Activated CD8-positive, alpha-beta T cell treated with anti-CD3 and anti-CD28 coated beads, Interleukin-2, amount 10 ng/mL, durations not matched to agents 7 days and 5 days (primary cell): Measurements from ENCODE around the gene GPR35. TPM values are rescaled to one million over a fixed set of nuclear protein-coding genes. Genes with fewer than 3 reads are reported as not detected.
A peak's percentile ranks its signal among the peaks of the same experiment; 100 is the strongest.

ENCODE experiments used
- ATAC-seq: fragments of 150-1000 bp; cut with Tn5 transposase; one replicate; pipeline ENCODE4 v1.10.0; 2021; ENCODE audit warnings: moderate library complexity
- CTCF ChIA-PET: fragments of 350-600 bp; sonication (Branson Sonifier 250); formaldehyde crosslinking; loops from one replicate; lab custom pipeline; 2021; ENCODE audit warnings: antibody characterized with exemption; lab: Charles Lee
- POLR2A ChIA-PET: fragments of 350-600 bp; sonication (Branson Sonifier 250); formaldehyde crosslinking; loops from one replicate; lab custom pipeline; 2021; ENCODE audit warnings: antibody characterized with exemption; lab: Charles Lee
- DNase-seq: peaks from one replicate; pipeline ENCODE4 v3.0.0-alpha.2; 2020
- H3K27ac Mint-ChIP-seq: one replicate; pipeline ENCODE4 v1.8.0; 2021; ENCODE audit warnings: mild to moderate bottlenecking, mixed read lengths
- H3K27me3 Mint-ChIP-seq: one replicate; pipeline ENCODE4 v1.8.0; 2021; ENCODE audit warnings: low read depth, mixed read lengths
- H3K36me3 Mint-ChIP-seq: one replicate; pipeline ENCODE4 v1.8.0; 2021; ENCODE audit warnings: low read depth, mixed read lengths
- H3K4me1 Mint-ChIP-seq: one replicate; pipeline ENCODE4 v1.8.0; 2021; ENCODE audit warnings: low read depth, mixed read lengths
- H3K4me3 Mint-ChIP-seq: one replicate; pipeline ENCODE4 v1.8.0; 2021; ENCODE audit warnings: mild to moderate bottlenecking, mixed read lengths
- H3K9me3 Mint-ChIP-seq: one replicate; pipeline ENCODE4 v1.8.0; 2022; ENCODE audit warnings: mixed read lengths; ENCODE audit not compliant: insufficient read depth
- total RNA-seq, 2 experiments: library from RNA; stranded (reverse); gene quantifications; one replicate each; pipeline ENCODE4 v1.2.3, GENCODE V29; 2021

The GPR35 gene, protein sequence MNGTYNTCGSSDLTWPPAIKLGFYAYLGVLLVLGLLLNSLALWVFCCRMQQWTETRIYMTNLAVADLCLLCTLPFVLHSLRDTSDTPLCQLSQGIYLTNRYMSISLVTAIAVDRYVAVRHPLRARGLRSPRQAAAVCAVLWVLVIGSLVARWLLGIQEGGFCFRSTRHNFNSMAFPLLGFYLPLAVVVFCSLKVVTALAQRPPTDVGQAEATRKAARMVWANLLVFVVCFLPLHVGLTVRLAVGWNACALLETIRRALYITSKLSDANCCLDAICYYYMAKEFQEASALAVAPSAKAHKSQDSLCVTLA
- total RNA-seq = 10 to 100 TPM; 21.6 to 23.8 TPM

DNA sequence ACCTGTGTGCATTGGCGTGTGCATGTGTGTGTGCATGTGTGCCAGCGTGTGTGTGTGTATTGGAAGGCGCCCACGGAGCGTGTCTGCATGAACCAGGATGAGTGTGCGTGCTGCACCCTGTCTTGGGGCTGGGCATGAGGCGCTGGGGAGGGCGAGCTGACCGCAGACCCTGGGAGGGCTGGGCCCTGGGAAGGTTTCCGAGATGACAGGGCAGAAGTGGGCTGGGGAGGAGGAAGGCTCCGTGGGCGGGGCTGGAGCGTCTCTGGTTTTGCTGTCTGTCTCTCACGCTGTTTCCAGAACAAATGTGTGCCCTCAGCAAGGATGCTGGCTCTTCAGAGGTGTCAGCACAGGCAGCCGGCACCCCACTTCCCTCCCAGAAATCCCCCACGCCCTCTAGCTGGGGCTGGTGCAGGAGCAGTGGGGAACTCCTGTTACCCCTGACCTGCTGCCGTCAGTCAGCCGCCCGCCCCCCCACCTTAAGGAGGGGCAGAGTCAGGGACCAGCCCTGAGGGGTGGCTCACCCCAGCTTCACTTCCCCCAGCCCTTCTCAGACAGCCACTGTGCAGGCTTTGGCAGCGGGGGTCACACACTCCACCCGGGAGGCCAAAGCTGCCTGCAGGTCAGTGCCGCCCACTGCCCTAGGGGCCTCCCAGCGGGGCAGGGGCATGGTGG, at the start of gene GPR35:
TSS of gene GPR35 (plus strand) at position 531 of the 672 bp plus-strand sequence. CDS start 4,473 bp downstream, outside the sequence.
- Mint-ChIP-seq H3K27me3 (no peaks in the 10 kb centered on the region), H3K9me3 (no peaks in the 10 kb centered on the region), H3K36me3 (peaks cover 29% of the 10 kb centered on the region), H3K4me3 (peak within 1 kb of the TSS; percentile 78), H3K4me1 (peaks cover 73% of the 10 kb centered on the region), H3K27ac (peak within 1 kb of the TSS; percentile 95)
- peak; percentile 60 for ATAC-seq
- ChIA-PET CTCF (interaction anchor here (1.0 to 1.9 kb wide), 4 partner anchors 12 to 59 kb away, joined by 4 to 12 read pairs (median 4); no protein-coding TSS in a partner anchor), POLR2A (interaction anchor here (0.7 to 1.5 kb wide), 4 partner anchors 12 to 477 kb away, joined by 3 to 9 read pairs (median 5); partner anchors contain the start of genes CAPN10, MTERF4 and RNPEPL1)
- DNase-seq = peak; percentile 89

DNA sequence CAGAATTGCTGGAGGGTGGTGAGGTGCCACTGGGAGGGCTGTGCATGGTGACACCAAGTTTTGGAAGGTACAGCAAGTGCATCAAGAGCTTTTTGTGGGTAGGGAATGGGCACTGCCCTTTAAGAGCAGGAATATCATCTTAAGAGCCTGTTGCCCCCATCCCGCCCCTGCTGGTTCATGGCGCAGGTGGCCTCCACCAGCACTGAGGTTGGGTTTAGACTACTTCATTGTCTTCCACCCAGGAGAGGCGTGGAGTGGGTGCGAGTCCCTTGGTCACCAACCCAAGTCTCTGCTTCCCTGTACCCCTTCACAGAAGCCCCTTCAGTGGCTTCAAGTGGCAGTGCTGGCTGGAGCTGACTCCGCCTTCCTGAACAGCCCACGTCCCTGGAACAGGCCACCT, 49.2 kb upstream of the GPR35 start:
- peaks cover 37% of the 10 kb centered on the region for H3K36me3 Mint-ChIP-seq
- H3K4me3 Mint-ChIP-seq = no peak overlapping the region
- DNase-seq (no peak), ATAC-seq (no peak)
- H3K4me1 Mint-ChIP-seq = peaks cover 30% of the 10 kb centered on the region
- H3K9me3 Mint-ChIP-seq = no peaks in the 10 kb centered on the region
- ChIA-PET POLR2A (no interaction called here), CTCF (interaction anchor here (0.6 kb wide), 1 partner anchor 43 kb away, joined by 3 read pairs; no protein-coding TSS in a partner anchor)
- H3K27ac Mint-ChIP-seq = no peak overlapping the region
- no peaks in the 10 kb centered on the region for H3K27me3 Mint-ChIP-seq

DNA sequence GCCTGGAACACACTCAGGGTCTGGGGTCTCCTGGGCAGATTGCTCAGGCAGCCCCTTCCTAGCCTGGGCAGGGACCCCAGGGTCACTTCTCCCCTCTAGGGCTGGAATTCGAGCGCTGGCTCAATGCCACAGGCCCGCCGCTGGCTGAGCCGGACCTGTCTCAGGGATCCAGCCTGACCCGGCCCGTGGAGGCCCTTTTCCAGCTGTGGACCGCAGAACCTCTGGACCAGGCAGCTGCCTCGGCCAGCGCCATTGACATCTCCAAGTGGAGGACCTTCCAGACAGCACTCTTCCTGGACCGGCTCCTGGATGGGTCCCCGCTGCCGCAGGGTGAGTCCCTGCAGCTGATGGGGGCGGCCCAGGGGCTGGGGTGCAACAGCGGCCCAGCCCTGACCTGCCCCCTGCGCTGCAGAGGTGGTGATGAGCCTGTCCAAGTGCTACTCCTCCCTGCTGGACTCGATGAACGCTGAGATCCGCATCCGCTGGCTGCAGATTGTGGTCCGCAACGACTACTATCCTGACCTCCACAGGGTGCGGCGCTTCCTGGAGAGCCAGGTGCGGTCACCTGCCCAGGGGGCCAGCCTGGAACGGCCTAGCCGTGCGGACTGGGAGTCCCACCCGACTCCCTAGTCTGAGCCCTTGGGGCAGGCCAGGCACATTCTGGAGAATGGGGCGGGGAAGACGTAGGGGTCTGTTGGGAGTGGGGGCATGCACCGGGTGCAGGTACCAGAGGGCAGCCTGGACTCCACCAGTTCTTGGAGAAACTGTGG, 48.7 kb upstream of the GPR35 start:
- Mint-ChIP-seq H3K4me3 (no peak overlapping the region), H3K36me3 (peaks cover 37% of the 10 kb centered on the region), H3K27me3 (no peaks in the 10 kb centered on the region), H3K4me1 (peaks cover 25% of the 10 kb centered on the region), H3K9me3 (no peaks in the 10 kb centered on the region), H3K27ac (no peak overlapping the region)
- no peak for DNase-seq
- no peak for ATAC-seq
- ChIA-PET POLR2A (interaction anchor here (1.0 kb wide), 1 partner anchor 8 kb away, joined by 3 read pairs; the partner anchor contains the start of gene RNPEPL1), CTCF (interaction anchor here (1.2 kb wide), 1 partner anchor 10 kb away, joined by 6 read pairs; no protein-coding TSS in a partner anchor)

DNA sequence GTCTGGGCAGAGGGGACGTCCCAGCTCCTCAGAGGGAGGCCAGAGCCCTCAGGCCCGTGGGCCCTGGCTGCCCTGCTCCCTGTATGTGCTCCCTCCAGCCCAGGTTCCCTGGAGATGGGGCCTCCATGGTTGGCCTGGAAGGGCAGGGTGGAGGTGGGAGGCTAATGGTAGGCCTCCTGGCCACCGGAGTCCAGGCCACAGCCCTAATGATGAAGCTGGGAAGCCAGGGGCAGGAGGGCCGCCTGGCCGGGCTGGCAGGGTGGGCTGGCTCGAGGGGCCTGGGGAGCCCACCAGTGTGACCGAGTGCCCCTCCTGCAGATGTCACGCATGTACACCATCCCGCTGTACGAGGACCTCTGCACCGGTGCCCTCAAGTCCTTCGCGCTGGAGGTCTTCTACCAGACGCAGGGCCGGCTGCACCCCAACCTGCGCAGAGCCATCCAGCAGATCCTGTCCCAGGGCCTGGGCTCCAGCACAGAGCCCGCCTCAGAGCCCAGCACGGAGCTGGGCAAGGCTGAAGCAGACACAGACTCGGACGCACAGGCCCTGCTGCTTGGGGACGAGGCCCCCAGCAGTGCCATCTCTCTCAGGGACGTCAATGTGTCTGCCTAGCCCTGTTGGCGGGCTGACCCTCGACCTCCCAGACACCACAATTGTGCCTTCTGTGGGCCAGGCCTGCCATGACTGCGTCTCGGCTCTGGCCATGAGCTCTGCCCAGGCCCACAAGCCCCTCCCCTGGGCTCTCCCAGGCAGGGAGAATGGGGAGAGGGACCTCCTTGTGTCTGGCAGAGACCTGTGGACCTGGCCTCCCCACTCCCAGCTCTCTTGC, 47.8 kb upstream of the GPR35 start:
- ChIA-PET CTCF (interaction anchor here (1.2 kb wide), 1 partner anchor 11 kb away, joined by 6 read pairs; no protein-coding TSS in a partner anchor), POLR2A (interaction anchor here (0.6 to 1.0 kb wide), 3 partner anchors 9 to 35 kb away, joined by 3 to 6 read pairs (median 3); partner anchors contain the start of gene RNPEPL1)
- no peaks in the 10 kb centered on the region for H3K27me3 Mint-ChIP-seq
- DNase-seq = no peak
- H3K9me3 Mint-ChIP-seq = no peaks in the 10 kb centered on the region
- H3K27ac Mint-ChIP-seq = no peak overlapping the region
- no peak overlapping the region for H3K4me3 Mint-ChIP-seq
- H3K4me1 Mint-ChIP-seq = peaks cover 26% of the 10 kb centered on the region
- ATAC-seq = no peak
- peaks cover 42% of the 10 kb centered on the region for H3K36me3 Mint-ChIP-seq

DNA sequence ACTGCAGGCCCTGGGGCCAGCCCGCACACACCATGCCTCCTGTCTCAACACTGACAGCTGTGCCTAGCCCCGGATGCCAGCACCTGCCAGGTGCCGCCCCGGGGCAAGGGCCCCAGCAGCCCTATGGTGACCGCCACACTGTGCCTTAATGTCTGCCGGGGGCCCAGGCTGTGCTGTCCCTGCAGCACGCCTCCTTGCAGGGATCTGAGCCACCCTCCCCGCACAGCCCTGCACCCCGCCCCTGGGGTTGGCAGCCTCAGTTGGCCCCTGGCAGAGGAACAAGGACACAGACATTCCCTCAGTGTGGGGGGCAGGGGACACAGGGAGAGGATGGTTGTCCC, 47.2 kb upstream of the GPR35 start:
- Mint-ChIP-seq H3K36me3 (peaks cover 43% of the 10 kb centered on the region), H3K9me3 (no peaks in the 10 kb centered on the region), H3K4me1 (peaks cover 30% of the 10 kb centered on the region), H3K4me3 (no peak overlapping the region), H3K27me3 (no peaks in the 10 kb centered on the region), H3K27ac (peak overlapping the region; percentile 25)
- ATAC-seq (no peak), DNase-seq (no peak)
- CTCF ChIA-PET = interaction anchor here (1.2 kb wide), 1 partner anchor 12 kb away, joined by 6 read pairs; no protein-coding TSS in a partner anchor
- POLR2A ChIA-PET = interaction anchor here (1.0 kb wide), 1 partner anchor 8 kb away, joined by 3 read pairs; no protein-coding TSS in a partner anchor

DNA sequence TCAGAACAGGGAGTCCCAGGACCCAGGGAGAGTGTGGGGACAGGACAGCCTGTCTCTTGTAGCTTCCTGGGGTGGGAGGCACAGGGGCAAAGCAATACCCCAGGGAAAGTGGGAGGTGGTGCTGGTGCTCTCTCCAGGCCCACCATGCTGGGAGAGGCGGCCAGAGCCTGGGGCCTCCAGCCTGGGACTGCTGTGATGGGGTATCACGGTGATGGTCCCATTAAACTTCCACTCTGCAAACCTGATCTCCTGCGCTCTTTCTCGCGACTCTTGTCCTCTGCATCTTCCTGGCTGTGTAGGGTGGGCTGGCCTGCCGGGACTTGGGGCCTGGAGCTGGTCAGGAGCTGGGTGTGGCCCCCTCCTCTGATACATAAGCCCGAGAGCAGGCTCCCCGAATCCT, 46.8 kb upstream of the GPR35 start:
- Mint-ChIP-seq H3K4me1 (peaks cover 32% of the 10 kb centered on the region), H3K4me3 (no peak overlapping the region), H3K9me3 (no peaks in the 10 kb centered on the region), H3K27ac (peak overlapping the region; percentile 66), H3K36me3 (peaks cover 44% of the 10 kb centered on the region), H3K27me3 (no peaks in the 10 kb centered on the region)
- ChIA-PET CTCF (interaction anchor here (2.5 to 2.6 kb wide), 2 partner anchors 13 to 64 kb away, joined by 15 to 42 read pairs; no protein-coding TSS in a partner anchor), POLR2A (interaction anchor here (1.0 kb wide), 1 partner anchor 8 kb away, joined by 3 read pairs; no protein-coding TSS in a partner anchor)
- ATAC-seq (no peak), DNase-seq (no peak)

DNA sequence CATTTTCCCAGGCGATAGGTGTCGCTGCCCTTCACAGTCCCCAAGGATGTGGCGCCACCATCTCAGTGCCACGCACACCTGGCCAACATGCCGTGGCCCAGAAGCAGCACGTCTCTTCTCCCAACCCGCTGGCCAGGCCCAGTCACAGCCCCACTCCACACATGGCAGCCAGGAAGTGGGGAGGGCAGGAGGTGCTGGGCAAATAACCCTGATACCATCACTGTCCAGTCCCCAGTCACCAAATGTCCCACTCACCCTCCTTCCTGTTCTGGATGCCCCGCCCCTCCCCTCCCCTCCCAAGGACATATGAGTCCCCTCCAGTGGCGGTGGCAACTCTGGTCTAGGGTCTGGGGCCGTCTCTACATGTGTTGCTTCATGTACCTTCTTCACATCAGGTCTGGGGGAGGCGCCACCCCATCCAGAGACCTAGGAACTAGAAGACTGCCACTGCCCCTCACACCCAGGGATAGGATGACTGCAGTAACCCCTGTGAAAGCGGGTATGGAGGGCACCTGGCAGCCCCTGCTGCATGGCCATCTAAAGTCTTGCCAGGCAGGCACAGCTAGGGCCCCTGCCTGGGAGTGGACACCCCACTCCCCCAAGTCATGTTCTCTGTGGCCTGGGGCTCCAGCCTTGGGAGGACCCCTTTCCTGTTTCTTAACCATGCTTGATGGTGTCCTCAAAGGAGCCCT, 46.1 kb upstream of the GPR35 start:
- Mint-ChIP-seq H3K4me1 (peaks cover 33% of the 10 kb centered on the region), H3K9me3 (no peaks in the 10 kb centered on the region), H3K36me3 (peaks cover 44% of the 10 kb centered on the region), H3K27me3 (no peaks in the 10 kb centered on the region), H3K27ac (peak overlapping the region; percentile 74), H3K4me3 (peak overlapping the region; percentile 18)
- ChIA-PET POLR2A (interaction anchor here (0.6 to 1.6 kb wide), 3 partner anchors 13 to 43 kb away, joined by 3 to 7 read pairs (median 4); no protein-coding TSS in a partner anchor), CTCF (interaction anchor here (0.8 to 2.6 kb wide), 10 partner anchors 10 to 570 kb away, joined by 3 to 42 read pairs (median 4); partner anchors contain the start of genes ANKMY1, PASK and RNPEPL1)
- ATAC-seq (no peak), DNase-seq (no peak)

DNA sequence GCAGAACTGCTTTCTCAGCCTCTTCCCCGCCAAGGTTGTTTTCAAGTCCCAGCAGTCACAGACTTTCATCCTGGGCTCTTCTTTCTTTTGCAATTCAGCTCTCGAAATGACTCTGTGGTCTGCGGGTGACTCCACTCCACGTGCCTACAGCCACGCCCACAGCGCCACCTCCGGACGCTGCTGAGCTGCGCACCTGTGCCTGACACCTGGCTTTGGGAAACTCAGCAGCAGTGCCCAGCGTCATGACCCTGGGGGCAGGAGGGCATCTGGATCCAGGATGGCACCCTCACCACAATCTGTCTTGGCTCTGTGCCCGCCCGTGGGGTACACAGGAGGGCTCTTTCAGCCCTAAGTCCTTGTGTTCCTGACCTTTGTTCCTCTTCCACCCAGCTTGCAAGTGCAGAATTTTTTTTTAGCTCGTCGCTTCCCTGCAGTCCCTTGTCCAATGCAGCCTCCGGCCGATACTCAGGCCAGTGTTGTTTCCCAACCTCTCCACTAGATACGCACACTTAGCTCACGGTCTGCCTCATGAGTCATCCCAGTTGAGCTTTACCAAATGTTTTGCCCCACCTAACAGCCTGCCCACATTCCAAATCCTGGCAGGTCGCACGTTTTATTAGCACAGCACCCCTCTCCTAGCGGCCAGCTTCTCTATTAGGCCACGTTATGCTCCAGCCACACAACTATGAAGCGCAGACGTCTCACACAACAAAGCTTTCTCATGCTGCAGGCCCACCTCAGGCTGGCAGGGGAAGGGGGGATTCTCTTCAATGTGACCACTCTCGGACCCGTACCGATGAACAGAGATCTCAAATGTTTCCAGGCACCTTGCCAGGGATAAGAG, 45.3 kb upstream of the GPR35 start:
- H3K27me3 Mint-ChIP-seq = no peaks in the 10 kb centered on the region
- DNase-seq = peak; percentile 77
- peak; percentile 81 for ATAC-seq
- no peak overlapping the region for H3K4me3 Mint-ChIP-seq
- H3K4me1 Mint-ChIP-seq = peaks cover 41% of the 10 kb centered on the region
- ChIA-PET CTCF (interaction anchor here (0.8 to 2.6 kb wide), 11 partner anchors 11 to 569 kb away, joined by 3 to 42 read pairs (median 4); partner anchors contain the start of genes ANKMY1, PASK and RNPEPL1), POLR2A (interaction anchor here (0.6 to 1.6 kb wide), 5 partner anchors 11 to 42 kb away, joined by 3 to 7 read pairs (median 4); partner anchors contain the start of genes DUSP28 and RNPEPL1)
- H3K27ac Mint-ChIP-seq = peak overlapping the region; percentile 74
- peaks cover 46% of the 10 kb centered on the region for H3K36me3 Mint-ChIP-seq
- no peaks in the 10 kb centered on the region for H3K9me3 Mint-ChIP-seq

DNA sequence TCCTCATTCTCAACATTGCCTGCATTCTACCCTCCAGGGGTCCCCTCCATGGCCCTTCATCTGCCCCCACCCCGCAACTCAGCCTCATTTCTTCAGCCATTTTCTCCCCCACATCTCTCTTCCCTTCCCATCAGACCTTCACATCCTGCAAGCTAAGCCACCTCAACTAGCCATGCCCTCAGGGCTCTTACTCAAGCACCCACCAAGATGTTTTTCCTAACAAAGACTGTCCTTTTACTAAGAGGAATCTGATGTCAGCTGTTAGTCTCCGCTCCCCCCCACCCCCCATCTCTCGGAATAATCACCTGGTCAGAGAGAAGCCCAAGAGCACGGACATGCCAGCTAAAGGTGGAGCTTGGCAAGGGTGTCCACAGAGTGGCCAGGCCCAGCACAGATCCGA, 43.5 kb upstream of the GPR35 start:
- H3K27me3 Mint-ChIP-seq = no peaks in the 10 kb centered on the region
- no peak for DNase-seq
- H3K9me3 Mint-ChIP-seq = no peaks in the 10 kb centered on the region
- H3K27ac Mint-ChIP-seq = no peak overlapping the region
- peaks cover 48% of the 10 kb centered on the region for H3K36me3 Mint-ChIP-seq
- H3K4me1 Mint-ChIP-seq = peaks cover 50% of the 10 kb centered on the region
- ATAC-seq = no peak
- POLR2A ChIA-PET = interaction anchor here (0.8 kb wide), 1 partner anchor 25 kb away, joined by 4 read pairs; no protein-coding TSS in a partner anchor
- H3K4me3 Mint-ChIP-seq = no peak overlapping the region
- CTCF ChIA-PET = interaction anchor here (8.8 kb wide), 1 partner anchor 18 kb away, joined by 119 read pairs; the partner anchor contains the start of gene DUSP28
